ENCODE data around the gene ARMC6.

DNA sequence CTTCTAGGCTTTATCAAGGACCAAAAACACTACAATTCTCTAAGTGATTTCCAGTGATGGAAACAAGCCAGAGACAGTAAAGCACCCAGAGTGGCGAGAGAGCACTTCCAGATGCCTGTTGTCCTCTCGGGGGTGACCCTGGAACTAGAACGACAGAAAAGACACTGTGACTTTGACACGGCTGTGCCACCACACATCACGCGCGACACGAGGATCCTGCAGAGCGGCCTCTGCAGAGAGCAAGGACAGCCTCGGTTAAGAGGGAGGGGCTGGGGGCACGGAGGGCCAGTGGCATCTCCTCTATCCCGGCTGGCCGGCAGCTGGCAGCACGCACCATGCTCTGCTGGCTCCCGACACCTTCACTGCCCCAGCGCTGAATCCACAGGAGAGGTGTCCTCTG is 42.4 kb upstream of the ARMC6 start:
- TF ChIP-seq, protein P1, sequence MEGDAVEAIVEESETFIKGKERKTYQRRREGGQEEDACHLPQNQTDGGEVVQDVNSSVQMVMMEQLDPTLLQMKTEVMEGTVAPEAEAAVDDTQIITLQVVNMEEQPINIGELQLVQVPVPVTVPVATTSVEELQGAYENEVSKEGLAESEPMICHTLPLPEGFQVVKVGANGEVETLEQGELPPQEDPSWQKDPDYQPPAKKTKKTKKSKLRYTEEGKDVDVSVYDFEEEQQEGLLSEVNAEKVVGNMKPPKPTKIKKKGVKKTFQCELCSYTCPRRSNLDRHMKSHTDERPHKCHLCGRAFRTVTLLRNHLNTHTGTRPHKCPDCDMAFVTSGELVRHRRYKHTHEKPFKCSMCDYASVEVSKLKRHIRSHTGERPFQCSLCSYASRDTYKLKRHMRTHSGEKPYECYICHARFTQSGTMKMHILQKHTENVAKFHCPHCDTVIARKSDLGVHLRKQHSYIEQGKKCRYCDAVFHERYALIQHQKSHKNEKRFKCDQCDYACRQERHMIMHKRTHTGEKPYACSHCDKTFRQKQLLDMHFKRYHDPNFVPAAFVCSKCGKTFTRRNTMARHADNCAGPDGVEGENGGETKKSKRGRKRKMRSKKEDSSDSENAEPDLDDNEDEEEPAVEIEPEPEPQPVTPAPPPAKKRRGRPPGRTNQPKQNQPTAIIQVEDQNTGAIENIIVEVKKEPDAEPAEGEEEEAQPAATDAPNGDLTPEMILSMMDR (IDR thresholded peaks at IDR 0.05; ENCODE audit: insufficient read depth, low read depth, low read length) = no peak
- TF ChIP-seq EZH2 (IDR thresholded peaks at IDR 0.05; ENCODE audit: insufficient read depth, low read length) = no peak

Measured in astrocyte (in vitro differentiated cells and primary cell).